B cell (primary cell): Measurements from ENCODE around the gene JPT1. TPM values are rescaled to one million over a fixed set of nuclear protein-coding genes. Genes with fewer than 3 reads are reported as not detected.

Source experiments
- ATAC-seq: fragments of 200-7000 bp; cut with Tn5 transposase; one replicate; pipeline ENCODE4 v1.10.0; 2021; ENCODE audit warnings: low read depth, mild to moderate bottlenecking, moderate number of reproducible peaks, moderate library complexity
- CTCF ChIA-PET: fragments of 350-600 bp; sonication (Branson Sonifier 250); formaldehyde crosslinking; loops from one replicate; lab custom pipeline; 2021; ENCODE audit warnings: antibody characterized with exemption, inconsistent platforms; lab: Charles Lee
- POLR2A ChIA-PET: fragments of 350-600 bp; sonication (Branson Sonifier 250); formaldehyde crosslinking; loops from one replicate; lab custom pipeline; 2021; ENCODE audit warnings: antibody characterized with exemption; lab: Charles Lee
- DNase-seq: peaks from one replicate; pipeline ENCODE4 v3.0.0; 2013
- H2AFZ ChIP-seq: 2 replicates; pipeline ENCODE4 v1.6.1; 2012; ENCODE audit warnings: mild to moderate bottlenecking, low read depth, low read length; ENCODE audit not compliant: insufficient read depth, poor library complexity, severe bottlenecking
- H3K27ac ChIP-seq, 2 donors: 1 replicate in 1 of 2; 2 replicates in 1 of 2; pipeline ENCODE4 v1.5.1; 2012 to 2013; ENCODE audit warnings: low read length in 2 of 2, mild to moderate bottlenecking in 2 of 2, moderate library complexity in 1 of 2
- H3K27me3 ChIP-seq, 4 experiments: fragments of 200-600 bp in 1 of 4; sonication (generic) in 1 of 4; replicated peaks in 1 of 4; 1 replicate in 2 of 4; 2 replicates in 2 of 4; pipeline versions ENCODE4 v1.6.1 to v1.7.0; 2013 to 2016; ENCODE audit warnings: low read length in 3 of 4, mild to moderate bottlenecking in 2 of 4, mixed read lengths in 1 of 4, moderate library complexity in 1 of 4; ENCODE audit not compliant: insufficient read depth in 4 of 4, control insufficient read depth in 3 of 4; ENCODE audit errors: control extremely low read depth in 1 of 4
- H3K36me3 ChIP-seq, 2 experiments: replicated peaks in 1 of 2; 1 replicate in 1 of 2; 2 replicates in 1 of 2; pipeline versions ENCODE4 v1.6.1 to v1.7.1; 2013; ENCODE audit warnings: low read length in 1 of 2; ENCODE audit not compliant: insufficient read depth in 2 of 2, control insufficient read depth in 1 of 2; ENCODE audit errors: control extremely low read depth in 1 of 2, extremely low read depth in 1 of 2
- H3K4me1 ChIP-seq, 2 donors: fragments of 200-600 bp in 1 of 2; sonication (generic) in 1 of 2; 1 replicate in 1 of 2; 2 replicates in 1 of 2; pipeline versions ENCODE4 v1.5.1 to v1.6.1; 2013 to 2017; ENCODE audit warnings: low read length in 2 of 2; ENCODE audit not compliant: control insufficient read depth in 2 of 2, insufficient read depth in 2 of 2
- H3K4me2 ChIP-seq: replicated peaks from 2 replicates; pipeline ENCODE3; 2012; ENCODE audit warnings: mild to moderate bottlenecking, low read depth, low read length; ENCODE audit not compliant: poor library complexity, severe bottlenecking
- H3K4me3 ChIP-seq, 5 experiments: fragments of 200-600 bp in 1 of 5; sonication (generic) in 1 of 5; 1 replicate in 3 of 5; 2 replicates in 2 of 5; pipeline versions ENCODE4 v1.5.1 to v1.7.0; 2011 to 2016; ENCODE audit warnings: low read length in 4 of 5, mild to moderate bottlenecking in 4 of 5, low read depth in 2 of 5, control low read depth in 1 of 5, moderate library complexity in 1 of 5; ENCODE audit not compliant: insufficient read depth in 1 of 5; ENCODE audit errors: control extremely low read depth in 1 of 5, extremely low read depth in 1 of 5
- H3K79me2 ChIP-seq: fragments of 200-600 bp; sonication (generic); one replicate; pipeline ENCODE4 v1.6.0; 2016; ENCODE audit warnings: low read length; ENCODE audit not compliant: control insufficient read depth, insufficient read depth
- H3K9ac ChIP-seq: fragments of 200-600 bp; sonication (generic); 2 replicates; pipeline ENCODE4 v1.6.1; 2017; ENCODE audit warnings: mild to moderate bottlenecking, low read length, moderate library complexity
- H3K9me3 ChIP-seq, 3 donors: one replicate each; pipeline versions ENCODE4 v1.6.1 to v1.7.1; 2013; ENCODE audit warnings: low read length in 2 of 3; ENCODE audit not compliant: control insufficient read depth in 2 of 3, insufficient read depth in 1 of 3; ENCODE audit errors: control extremely low read depth in 1 of 3
- H4K20me1 ChIP-seq: 2 replicates; pipeline ENCODE4 v1.6.0; 2012; ENCODE audit warnings: mild to moderate bottlenecking, low read length; ENCODE audit not compliant: insufficient read depth, control insufficient read depth, poor library complexity, severe bottlenecking
- H3K27ac Mint-ChIP-seq: one replicate; pipeline ENCODE4 v1.8.0; 2021; ENCODE audit warnings: mixed read lengths
- H3K27me3 Mint-ChIP-seq: one replicate; pipeline ENCODE4 v1.8.0; 2021; ENCODE audit warnings: mixed read lengths
- H3K4me1 Mint-ChIP-seq: one replicate; pipeline ENCODE4 v1.8.0; 2021; ENCODE audit warnings: mixed read lengths
- H3K4me3 Mint-ChIP-seq: one replicate; pipeline ENCODE4 v1.8.0; 2021; ENCODE audit warnings: mixed read lengths
- H3K9me3 Mint-ChIP-seq: one replicate; pipeline ENCODE4 v1.8.0; 2022; ENCODE audit warnings: mixed read lengths; ENCODE audit not compliant: insufficient read depth
- EZH2 ChIP-seq: IDR thresholded peaks from 2 replicates; pipeline ENCODE4 v1.6.1; 2012; ENCODE audit warnings: borderline replicate concordance, low read depth, mild to moderate bottlenecking, moderate library complexity, low read length; ENCODE audit not compliant: insufficient read depth, poor library complexity, severe bottlenecking
- WGBS: methylation state at CpG from one replicate; pipeline ENCODE4 v1.1.5; 2013; ENCODE audit warnings: missing lambda C conversion rate; ENCODE audit not compliant: insufficient coverage; 5-methylcytosine and 5-hydroxymethylcytosine counted together
- intact Hi-C: fragments of 100-400 bp; cut with micrococcal nuclease; formaldehyde crosslinking; loops from one replicate; pipeline ENCODE4 v1.10.0; 2022
- polyA plus RNA-seq: library from polyadenylated mRNA; depleted of rRNA; stranded (reverse); fragments of >200 nt; gene quantifications from 2 replicates; pipeline ENCODE4 v1.2.3, GENCODE V29; 2012
- total RNA-seq, 2 donors: library from RNA; stranded (reverse); fragments of 120-200 nt in 1 of 2; gene quantifications; 1 replicate in 1 of 2; 2 replicates in 1 of 2; pipeline versions ENCODE4 v1.2.3 to v1.2.4, GENCODE V29; 2013 to 2022
- TF ChIP-seq, protein P1 (sequence below): fragments of 200-600 bp; IDR thresholded peaks from one replicate; pipeline ENCODE4 v1.8.0; 2022; ENCODE audit warnings: antibody characterized with exemption, mild to moderate bottlenecking

JPT1 gene
- total and polyA plus RNA-seq, 2 donors (not counting 1 experiment from before 2014, with no cell fraction given) = 34.8 to 37.6 TPM

DNA sequence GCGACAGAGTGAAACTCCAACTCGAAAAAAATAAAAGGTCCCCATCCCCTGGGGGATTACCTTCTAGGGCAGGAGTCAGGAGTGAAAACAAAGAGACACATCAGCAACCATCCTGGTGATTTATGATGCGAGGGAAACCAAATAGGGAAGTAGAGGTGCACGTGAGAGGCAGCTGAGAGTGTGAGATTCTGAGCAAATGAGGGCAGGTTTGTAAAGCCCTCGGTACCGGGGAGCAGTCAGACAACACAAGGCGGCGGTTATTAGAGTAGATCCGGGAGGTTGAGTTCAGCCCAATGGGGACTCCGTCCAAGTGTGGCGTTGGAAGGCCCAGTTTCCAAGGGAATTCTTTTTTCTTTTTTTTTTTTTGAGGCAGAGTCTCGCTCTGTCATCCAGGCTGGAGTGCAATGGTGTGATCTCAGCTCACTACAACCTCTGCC is 51.9 kb downstream of the JPT1 start:
- no peaks in the 10 kb centered on the region for H3K9me3 Mint-ChIP-seq
- ChIA-PET POLR2A (interaction anchor here (0.5 to 0.8 kb wide), 3 partner anchors 12 to 265 kb away, joined by 3 to 5 read pairs (median 3); no protein-coding TSS in a partner anchor), CTCF (interaction anchor here (0.6 to 4.9 kb wide), 3 partner anchors 9 to 101 kb away, joined by 4 to 32 read pairs (median 9); no protein-coding TSS in a partner anchor)
- WGBS = 11% methylated on average over 9 of the region's 12 CpGs
- intact Hi-C loops = no loop called here
- Histone ChIP-seq H2AFZ (no peak overlapping the region), H3K36me3 (peaks cover 0 to 2% of the 10 kb centered on the region in 2 experiments), H3K27me3 (peaks cover 0 to 2% (median 0%) of the 10 kb centered on the region in 4 experiments), H3K4me2 (peak overlapping the region; percentile 52), H3K4me1 (peaks cover 10 to 14% of the 10 kb centered on the region in 2 donors), H4K20me1 (no peaks in the 10 kb centered on the region), H3K79me2 (no peaks in the 10 kb centered on the region), H3K27ac (no peak overlapping the region), H3K9ac (no peak overlapping the region), H3K9me3 (no peaks in the 10 kb centered on the region), H3K4me3 (no peak overlapping the region)
- peaks cover 14% of the 10 kb centered on the region for H3K4me1 Mint-ChIP-seq
- no peaks in the 10 kb centered on the region for H3K27me3 Mint-ChIP-seq
- H3K27ac Mint-ChIP-seq = peak overlapping the region; percentile 54
- H3K4me3 Mint-ChIP-seq = peak overlapping the region; percentile 12
- TF ChIP-seq EZH2 = no peak
- TF ChIP-seq, protein P1, sequence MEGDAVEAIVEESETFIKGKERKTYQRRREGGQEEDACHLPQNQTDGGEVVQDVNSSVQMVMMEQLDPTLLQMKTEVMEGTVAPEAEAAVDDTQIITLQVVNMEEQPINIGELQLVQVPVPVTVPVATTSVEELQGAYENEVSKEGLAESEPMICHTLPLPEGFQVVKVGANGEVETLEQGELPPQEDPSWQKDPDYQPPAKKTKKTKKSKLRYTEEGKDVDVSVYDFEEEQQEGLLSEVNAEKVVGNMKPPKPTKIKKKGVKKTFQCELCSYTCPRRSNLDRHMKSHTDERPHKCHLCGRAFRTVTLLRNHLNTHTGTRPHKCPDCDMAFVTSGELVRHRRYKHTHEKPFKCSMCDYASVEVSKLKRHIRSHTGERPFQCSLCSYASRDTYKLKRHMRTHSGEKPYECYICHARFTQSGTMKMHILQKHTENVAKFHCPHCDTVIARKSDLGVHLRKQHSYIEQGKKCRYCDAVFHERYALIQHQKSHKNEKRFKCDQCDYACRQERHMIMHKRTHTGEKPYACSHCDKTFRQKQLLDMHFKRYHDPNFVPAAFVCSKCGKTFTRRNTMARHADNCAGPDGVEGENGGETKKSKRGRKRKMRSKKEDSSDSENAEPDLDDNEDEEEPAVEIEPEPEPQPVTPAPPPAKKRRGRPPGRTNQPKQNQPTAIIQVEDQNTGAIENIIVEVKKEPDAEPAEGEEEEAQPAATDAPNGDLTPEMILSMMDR = no peak
- peak; percentile 93 for DNase-seq
- ATAC-seq = peak; percentile 84

DNA sequence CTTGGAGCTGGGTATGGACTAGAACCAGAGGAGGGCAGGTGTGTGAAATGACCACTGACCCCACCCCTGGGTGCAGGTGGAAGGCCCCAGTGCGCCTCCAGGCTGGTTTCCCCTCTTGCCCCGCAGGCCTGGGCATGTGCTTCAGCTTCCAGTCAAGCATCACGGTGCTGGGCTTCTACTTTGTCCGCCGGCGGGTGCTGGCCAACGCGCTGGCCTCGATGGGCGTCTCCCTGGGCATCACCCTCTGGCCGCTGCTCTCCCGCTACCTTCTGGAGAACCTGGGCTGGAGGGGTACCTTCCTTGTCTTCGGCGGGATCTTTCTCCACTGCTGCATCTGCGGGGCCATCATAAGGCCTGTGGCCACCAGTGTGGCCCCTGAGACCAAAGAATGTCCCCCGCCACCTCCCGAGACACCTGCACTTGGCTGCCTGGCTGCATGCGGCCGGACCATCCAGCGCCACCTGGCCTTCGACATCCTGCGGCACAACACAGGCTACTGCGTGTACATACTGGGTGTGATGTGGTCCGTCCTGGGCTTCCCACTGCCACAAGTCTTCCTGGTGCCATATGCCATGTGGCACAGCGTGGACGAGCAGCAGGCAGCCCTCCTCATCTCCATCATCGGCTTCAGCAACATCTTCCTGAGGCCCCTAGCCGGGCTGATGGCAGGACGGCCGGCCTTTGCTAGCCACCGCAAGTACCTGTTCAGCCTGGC is 54.3 kb downstream of the JPT1 start:
- Histone ChIP-seq H3K9me3 (no peaks in the 10 kb centered on the region), H3K36me3 (peaks cover 0 to 2% of the 10 kb centered on the region in 2 experiments), H3K79me2 (no peaks in the 10 kb centered on the region), H3K27ac (no peak overlapping the region), H3K4me1 (peaks cover 10 to 14% of the 10 kb centered on the region in 2 donors), H4K20me1 (no peaks in the 10 kb centered on the region), H3K4me2 (no peak overlapping the region), H3K27me3 (no peaks in the 10 kb centered on the region), H2AFZ (no peak overlapping the region), H3K9ac (no peak overlapping the region), H3K4me3 (no peak overlapping the region)
- Mint-ChIP-seq H3K27me3 (no peaks in the 10 kb centered on the region), H3K9me3 (no peaks in the 10 kb centered on the region), H3K27ac (no peak overlapping the region), H3K4me1 (peaks cover 13% of the 10 kb centered on the region), H3K4me3 (no peak overlapping the region)
- CTCF ChIA-PET = interaction anchor here (1.4 kb wide), 1 partner anchor 14 kb away, joined by 4 read pairs; no protein-coding TSS in a partner anchor
- ATAC-seq (no peak), DNase-seq (no peak)
- POLR2A ChIA-PET = no interaction called here
- intact Hi-C loops = no loop called here
- TF ChIP-seq EZH2 = no peak
- TF ChIP-seq, protein P1 = no peak
- WGBS = 97% methylated on average over 31 of the region's 31 CpGs
